GM04503 (cell line): ENCODE results near the gene GNAO1.

Source experiments
- DNase-seq: peaks from one replicate; pipeline ENCODE4 v3.0.0-alpha.2; 2012; ENCODE audit warnings: low read depth

The GNAO1 gene

DNA sequence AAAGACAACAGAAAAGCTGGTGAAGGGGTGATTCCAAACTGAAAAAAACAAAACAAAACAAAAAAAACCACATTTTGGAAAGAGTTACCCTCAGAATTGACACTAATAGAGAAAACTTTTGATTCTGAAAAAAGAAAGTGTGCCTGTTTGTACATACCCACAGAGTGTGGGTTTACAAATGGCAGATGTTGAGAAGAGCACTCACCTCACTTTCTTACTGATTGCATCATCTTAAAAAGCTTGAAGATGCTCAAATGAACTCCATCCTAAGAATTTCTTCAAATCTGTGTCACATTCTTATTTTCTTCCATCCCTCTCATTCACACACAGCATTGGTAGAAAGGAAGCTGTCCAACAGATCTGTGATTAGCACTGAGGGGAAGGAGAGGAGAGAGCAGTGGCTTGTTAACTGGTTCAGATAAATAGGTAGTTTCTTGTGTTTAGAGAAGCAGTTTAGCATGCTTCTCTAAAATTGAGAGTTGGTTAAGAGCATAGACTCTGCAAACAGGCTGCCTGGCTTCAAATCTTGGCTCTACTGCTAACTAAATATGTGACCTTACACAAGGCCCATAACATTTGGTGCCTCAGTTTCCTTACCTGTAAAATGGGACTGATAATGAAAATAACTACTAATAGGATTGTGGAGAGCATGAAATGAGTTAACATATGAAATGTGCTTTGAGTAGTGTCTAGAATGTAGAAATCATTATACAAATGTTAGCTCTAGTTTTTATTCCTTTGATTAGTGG lies 6.9 kb downstream of the GNAO1 start:
- DNase-seq, result no peak

DNA sequence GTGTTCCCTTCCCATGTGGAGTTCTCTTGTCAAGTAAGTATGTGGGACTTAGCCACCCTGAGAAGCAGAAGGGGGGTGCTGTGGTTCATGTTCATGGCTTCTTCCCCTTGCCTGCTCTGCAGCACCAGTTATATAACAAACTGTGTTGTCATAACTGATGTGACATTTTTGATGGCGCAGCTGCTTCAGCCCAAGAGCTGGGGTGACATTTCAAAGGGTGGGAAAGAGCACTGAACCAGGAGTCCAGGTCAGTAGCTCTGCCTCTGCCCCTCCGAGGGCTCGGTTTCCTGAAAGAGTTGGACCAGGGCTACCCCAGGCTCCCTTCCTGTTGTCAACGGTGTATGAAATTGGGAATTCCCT lies 7.4 kb downstream of the GNAO1 start:
- DNase-seq, result no peak

DNA sequence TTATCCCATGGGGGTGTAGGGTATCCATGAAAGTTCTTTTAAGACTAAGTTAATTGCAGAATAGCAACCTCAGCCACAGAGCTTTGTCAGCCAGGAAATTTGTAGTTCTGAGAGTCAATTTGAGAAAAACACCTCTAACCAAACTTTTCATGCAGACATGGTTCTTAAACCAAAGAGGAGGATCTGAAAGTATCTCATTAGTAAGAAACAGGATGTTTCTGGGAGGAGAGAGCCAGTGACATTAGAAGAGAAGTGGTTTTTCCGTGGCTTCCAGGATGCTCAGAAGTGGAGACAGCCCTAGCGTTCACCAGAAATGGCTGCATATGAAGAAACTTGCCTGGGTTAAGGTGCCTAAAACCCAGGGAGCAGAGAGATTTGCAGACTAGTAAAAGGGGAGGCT lies 7.9 kb downstream of the GNAO1 start:
- no peak for DNase-seq

DNA sequence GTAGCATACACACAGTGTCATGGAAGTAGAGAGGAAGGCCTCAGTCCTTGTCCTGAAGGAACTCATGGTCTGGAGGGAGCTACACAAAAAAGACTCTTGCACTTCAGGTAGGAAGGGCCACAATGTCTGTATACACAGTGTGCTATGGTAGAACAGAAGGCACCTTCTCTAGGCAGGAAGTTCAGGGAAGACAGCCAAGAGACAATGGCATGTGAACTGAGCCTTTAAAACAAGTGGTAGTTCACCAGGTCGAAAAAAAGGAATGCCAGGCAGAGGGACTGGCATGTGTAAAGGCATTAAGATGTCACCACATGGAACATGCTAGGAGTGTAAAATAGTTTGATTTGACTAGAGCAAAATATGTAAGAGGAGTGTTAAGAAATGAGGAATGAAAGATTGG lies 9.7 kb downstream of the GNAO1 start:
- DNase-seq, result no peak

DNA sequence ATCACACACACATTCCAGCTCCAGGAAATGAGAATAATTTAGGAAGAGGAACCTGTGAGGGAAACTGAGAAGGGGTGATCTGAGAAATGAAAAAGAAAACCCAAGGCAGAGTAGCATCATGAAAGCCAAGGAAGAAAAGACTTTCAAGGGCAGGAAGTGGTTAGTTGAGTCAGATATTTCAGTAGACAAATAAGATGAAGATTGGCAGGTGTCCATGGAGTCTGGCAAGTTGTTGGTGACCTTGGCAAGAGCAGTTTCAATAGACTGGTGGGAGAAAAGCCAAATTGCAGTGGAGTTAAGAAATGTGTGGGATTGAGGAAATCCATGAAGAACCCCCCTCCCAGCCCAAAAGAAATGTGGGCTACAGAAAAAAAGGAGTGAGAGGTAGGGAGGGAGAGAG lies 10.7 kb downstream of the GNAO1 start:
- no peak for DNase-seq

DNA sequence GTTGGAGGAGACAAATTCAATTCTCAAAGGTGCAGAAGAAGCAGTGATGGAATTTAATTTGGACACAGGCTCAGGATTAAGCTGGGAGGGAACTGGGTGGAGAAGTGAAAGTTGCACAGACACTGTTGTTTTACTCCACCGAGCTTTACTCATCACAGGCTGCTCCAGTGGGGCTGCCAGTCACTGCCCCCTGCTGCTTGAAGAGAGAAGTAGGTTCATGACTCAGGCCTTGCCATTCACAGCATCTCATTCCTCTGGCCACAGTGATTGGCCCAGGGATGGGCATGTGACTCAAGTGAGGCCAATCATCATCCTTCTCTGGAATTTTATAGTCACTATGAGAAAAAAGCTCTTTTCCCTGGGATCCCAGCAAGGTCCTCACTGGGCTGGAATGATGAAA lies 11.8 kb downstream of the GNAO1 start:
- DNase-seq, result no peak

DNA sequence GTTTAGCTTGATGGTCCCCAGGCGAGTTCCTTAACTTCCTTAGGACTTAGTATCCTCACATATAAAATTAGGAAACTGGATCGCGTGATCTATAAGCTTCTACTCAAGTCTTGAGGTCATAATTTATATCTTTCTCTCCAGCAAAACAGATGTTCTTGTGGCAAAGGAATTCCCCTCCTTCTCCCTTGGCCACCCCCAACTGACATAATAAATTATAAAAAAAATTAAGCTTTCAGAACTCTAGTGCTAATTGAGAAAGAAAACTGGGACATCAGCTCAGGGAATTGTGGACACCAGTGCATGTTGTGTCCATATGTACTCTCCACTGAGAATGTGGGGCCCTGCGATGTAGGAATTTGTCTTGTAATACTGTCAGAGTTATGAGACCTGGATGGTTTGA lies 13.5 kb downstream of the GNAO1 start:
- DNase-seq, result no peak

DNA sequence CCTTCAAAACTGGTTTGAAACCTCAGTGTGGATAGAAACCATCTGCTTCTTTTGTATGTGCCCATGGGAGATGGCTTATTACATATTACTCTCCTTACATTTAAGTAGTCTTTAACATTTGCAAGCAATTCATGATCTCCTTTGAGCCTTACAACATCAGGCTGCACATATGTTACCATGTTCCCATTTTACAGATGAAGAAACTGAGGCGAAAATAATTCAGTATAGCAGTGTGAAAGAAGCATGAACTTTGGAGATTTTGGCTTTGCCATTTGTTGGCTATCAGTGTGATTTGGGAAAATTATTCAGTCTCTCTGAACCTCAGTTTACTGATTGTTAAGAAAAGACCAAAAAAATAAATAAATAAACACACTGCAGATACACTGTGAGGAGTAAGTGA lies 15.7 kb downstream of the GNAO1 start:
- DNase-seq, result no peak

DNA sequence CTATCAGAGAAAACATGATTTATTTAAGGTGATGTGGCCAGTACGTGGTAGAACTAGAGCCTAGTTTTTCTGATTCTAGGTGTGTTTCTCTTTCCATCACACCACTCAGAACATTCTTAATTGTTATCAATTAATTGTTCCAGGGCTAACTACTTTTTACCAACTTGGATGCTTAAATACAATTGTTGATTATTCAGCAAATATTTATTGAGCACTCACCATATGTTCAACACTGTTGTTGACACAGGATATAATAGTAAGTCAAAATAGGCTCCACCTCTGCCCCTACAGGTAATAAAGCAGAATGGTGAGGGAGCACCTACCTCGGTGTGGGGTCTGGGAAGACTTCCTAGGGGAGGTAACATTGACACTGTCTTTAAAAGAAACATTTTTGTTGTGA lies 16.1 kb downstream of the GNAO1 start:
- DNase-seq, result no peak

DNA sequence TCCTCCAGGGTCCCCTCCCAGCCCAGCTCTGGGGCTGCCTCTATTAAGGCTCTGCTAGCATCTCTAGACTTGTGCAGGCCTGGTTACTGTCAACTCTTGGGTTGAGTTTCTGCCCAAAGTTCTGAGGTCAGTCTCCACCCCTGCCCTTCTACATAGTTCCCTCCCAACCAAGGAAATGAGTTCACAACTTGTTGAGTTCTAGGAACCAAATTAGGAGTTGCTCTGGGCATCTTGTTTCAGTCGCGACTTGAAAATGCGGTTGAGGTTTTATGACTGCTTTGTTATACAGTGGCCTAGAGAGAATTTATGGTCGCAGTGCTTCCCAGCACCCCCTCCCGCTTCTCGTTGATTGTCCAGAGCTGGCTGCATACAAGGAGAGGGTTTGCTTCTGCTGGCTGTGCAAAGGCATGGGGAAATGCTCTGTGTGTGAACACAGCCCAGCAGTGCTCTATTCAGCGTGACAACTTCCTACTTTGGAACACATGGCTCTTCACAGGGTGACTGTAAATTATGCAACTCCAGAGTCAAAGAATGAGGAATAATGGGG lies 20.2 kb downstream of the GNAO1 start:
- no peak for DNase-seq

DNA sequence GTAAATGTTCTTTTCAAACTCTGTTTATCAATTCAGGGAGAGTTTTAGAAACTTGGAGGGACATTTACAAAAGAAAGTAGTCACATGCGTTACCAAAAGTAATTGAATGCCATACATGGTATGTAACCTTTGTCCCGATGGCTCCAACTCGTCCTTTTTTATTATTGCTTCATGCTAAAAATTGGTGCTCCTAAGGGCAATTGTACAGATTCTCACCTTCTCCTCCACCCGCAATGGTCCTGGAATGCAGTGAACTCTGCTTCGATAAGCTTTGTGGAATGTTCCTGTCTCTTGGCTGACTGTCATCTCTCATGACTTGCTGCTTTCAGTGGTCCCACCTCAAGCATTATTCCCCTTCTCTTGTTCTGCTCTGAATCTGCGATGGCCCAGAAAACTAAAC lies 20.9 kb downstream of the GNAO1 start:
- DNase-seq, result no peak

DNA sequence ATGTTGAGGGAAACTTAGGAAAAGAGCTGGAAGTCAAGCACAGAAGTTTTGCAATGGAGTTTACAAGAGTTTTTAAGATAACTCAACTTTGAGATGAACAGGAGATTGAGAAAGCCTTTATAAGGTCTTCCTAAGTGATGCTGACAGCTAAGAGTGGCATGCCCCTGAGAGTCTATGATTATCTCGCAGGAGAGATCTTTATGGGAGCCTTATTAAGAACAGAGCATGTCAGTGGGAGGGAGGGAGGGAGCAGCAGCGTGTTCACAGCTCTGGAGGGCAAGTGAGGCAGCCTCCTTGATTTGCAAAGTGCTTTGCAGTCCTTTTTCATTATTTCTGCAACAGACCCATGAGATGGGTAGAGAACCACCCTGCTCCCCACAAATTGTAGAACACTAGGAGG lies 30.7 kb downstream of the GNAO1 start:
- no peak for DNase-seq

DNA sequence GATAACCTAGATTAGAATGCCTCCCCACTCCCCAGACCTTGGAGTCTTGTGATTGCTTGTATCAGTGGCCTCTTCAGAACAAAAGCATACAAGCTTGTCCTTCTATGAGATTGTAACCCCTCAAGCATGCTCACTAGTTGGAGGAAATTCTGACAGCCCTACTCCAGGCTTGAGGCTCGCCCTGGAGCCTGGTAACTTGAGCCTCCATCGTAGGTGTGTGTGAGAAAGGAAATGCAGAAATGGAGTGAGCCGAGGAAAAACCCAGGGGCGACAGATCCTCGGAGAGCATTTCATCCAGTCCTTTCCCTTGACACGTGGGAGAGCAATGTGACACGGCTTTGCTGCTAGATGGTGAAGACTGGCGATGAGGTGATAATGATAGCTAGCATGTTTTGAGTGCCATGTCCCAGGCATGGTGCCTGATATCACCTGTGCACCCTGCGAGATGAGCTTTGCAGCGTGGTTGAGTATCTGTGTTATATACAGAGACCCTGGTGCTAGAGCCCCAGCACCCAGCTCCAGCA lies 31.2 kb downstream of the GNAO1 start:
- DNase-seq, result no peak

DNA sequence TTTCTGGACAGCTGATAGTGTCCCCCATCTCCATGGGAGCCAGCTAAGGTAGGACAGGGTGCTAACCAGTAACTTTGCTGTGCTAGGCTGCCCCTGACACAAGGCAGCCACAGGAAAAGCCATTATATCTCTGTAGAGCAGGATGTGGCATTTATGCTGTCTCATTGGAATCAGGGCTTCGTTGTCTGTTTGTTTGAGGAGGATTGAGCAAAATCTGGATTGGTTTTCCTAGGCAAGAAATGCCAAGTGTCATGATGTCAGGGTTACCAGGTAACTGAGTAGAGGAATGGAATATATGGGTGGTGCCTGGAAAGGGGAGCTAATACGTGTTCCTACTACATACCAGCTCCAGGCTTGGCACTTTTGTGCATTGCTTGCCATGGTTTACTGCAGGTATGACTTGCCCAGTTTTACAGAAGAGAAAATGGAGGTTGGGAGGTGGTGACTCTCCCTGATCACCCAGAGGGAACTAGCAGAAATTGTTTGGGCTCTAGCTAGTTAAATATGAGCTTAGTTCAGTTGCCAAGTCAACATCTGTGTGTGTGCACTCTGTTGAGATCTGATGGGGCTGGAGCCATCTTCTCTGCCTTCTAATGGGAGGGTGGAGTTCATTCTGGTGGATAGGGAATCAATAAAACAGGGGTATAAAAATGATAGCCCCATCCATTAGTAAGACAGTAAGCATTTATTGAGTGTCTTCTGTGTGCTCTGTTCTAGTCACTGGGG lies 33.9 kb downstream of the GNAO1 start:
- no peak for DNase-seq

DNA sequence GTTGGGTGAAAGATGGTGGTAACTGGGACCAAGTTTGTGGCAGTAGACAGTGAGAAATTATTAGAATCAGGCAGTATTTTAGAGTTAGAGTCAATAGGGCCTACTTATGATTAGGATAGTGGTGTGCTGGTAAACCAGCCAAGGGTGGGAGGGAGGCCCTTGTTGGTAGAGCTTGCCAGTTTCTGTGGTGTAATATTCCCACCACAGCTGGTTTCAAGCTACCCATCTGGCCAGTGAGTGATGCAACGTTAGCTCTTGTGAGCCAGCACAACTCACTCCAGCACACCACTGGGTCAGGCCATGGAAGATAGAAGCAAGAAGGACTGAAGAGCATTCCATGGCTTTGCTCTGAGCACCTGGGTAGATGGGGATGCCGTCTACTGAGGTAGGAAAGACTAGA lies 34.9 kb downstream of the GNAO1 start:
- no peak for DNase-seq

DNA sequence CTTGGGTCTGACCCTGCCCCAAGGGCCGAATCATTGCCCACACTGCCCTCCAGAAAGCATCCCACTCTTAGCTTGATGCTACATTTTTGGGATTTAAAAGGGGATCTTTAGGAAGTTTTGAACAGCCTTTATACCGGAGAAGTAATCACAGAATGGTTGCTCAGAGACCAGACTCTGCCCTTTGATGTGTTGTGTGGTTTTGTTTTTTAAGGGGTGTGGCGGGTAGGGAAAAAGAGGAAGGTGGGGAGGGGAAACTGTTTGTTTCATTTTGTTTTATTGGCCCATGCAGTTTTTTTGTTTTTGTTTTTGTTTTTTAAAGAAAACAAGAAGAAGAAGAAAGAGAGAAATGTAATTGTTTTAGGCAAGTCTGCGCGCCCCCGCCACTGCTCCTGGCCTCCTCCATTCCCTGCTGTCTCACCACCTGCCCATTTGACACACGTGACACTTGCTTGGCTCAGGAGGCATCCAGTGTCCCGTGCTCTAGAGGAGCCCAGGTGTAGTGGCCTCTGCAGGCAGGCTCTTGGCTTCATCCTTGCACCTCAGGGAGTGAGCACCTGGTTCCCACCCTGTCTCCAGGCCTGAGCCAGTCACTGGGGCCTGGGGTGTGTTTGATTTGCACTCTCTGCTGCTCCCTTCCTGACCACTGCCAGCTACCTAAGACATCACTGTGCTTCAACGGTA lies 35.7 kb downstream of the GNAO1 start:
- no peak for DNase-seq

DNA sequence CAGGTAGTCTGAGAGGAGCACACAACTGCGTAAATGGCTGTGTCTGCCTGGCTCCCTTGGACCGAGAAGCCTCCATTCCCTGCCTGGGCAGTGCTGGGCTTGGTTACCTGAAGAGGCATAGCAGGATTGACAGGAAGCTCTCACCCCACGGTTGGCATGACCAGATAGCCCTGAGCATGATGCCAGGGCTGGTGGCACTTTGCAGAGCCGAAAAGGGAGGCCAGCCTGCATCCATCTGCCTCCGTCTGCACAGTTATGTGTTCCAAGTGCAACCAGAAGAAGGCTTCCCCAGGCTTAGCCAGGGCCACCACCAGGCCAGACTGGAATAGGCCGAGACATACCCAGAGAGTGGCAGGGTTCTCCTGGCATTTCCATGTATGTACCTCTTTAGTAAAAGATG lies 36.6 kb downstream of the GNAO1 start:
- no peak for DNase-seq

DNA sequence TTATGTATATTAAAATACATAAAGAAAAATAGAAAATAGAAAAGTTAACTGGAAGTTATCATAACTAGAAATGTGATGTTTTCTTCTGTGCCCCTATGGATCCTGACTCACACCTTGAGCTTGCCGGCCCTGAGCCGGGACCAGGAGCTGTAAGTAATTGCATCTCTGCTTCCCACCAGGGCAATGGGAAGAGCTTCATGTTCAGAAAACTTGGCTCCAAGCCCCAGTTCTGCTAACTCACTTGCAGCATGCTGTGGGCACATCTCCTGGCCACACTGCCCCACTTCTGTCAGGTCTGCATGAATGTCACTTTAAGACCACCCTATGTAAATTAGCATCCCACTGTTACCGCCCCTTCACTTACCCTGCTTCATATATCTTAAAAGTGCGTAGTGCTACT lies 37.2 kb downstream of the GNAO1 start:
- no peak for DNase-seq

DNA sequence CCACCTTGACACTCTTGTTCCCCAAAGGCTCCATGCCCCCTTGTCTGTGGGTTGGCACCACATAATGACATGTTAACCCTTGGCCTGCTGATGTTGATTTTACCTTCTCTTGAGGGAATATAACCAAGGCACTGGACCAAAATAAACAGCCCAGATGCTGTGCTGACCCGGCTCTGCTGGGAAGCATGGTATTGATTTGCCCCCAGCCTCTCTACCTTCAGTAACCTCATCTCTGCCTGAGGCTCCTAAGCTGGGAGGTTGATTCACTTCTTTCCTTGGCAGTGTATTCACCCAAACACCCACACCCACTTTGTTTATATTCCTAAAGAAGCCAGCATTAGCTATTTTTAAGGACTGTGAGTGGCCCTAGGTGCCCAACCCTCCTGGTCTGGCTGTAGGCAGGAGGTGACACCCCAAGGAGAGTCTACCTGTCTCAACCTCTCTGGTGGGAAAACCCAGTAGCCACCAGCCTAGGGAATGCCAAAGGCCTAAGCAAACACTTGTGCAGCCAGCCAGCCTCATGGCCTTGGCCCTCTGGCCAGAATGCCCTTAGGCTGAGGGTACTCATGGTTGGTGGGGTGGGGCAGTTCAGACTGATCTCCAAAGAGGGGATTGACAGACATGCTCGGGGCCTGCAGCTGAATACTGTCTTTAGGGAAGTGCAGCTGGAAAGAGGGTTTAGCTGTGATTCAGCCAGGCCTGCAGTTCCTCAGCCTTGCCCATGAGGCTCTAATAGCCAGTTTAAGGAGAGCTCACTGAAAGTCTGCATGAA lies 42.7 kb downstream of the GNAO1 start:
- DNase-seq, result no peak

DNA sequence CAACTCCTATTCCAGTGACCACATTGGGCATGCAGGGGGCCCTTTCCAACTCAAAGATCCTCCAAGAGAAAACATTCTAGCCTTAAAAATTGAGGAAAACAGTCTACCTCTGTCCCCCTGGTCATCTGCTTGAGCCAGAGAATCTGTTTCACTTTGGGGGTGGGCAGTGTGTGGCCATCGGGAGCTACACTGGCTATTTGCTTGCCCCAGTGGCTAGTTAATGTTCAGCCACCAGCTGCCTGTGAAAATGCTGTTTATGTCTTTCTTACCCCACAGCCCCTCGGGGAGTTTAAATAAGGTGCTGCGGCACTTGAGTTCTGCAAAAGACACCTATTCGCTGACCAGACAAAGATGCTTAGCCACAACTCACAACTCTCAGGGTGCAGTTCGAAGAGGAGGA lies 43.4 kb downstream of the GNAO1 start:
- DNase-seq, result no peak

DNA sequence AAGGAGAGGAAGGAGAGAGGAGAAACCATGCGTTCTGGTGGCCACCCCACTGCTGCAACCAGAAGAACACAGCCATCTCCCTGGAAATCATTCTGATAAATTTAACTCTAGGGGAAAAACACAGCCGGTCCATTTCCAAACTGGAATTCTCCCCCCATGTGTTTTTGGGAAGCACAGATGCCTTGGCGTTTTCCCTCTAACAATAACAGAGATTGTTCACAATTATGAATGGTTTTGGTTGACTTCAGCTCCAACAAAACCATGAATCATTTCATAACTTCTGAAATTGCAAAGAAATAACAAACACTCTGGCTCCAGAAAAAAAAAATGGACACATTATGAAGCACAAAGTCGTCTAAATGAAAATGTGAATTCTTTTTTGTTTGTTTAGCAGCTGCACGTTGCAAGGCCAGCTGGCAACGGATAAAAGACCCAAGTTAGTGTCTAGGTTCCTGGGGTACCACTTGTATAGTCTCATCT lies 46.2 kb downstream of the GNAO1 start:
- no peak for DNase-seq

DNA sequence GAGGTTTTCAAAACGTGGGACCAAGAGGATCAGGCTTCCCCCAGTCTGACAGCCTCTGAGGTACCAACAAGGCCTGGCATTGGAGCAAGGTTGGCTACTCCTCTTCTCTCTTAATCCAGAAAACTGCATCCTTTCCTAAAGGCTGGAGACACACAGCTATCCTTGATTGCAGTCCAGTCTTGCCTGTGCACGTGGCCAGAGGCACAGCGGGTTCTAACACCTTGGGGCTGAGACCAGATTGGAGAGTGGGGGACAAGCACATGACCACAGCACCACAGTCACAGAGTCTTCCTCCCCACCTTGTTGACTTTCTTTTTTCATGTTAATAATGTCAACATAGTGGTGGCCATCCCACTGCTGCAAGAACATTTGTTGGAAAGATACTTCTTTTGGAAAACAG lies 46.9 kb downstream of the GNAO1 start:
- DNase-seq, result no peak
